ENCODE measurements around the gene PPL. TPM values are rescaled to one million over a fixed set of nuclear protein-coding genes. Genes with fewer than 3 reads are reported as not detected.

Gene PPL
- total RNA-seq, 4 donors from 2014 or later, result 12.8 to 23.1 (median 18.3) TPM

DNA sequence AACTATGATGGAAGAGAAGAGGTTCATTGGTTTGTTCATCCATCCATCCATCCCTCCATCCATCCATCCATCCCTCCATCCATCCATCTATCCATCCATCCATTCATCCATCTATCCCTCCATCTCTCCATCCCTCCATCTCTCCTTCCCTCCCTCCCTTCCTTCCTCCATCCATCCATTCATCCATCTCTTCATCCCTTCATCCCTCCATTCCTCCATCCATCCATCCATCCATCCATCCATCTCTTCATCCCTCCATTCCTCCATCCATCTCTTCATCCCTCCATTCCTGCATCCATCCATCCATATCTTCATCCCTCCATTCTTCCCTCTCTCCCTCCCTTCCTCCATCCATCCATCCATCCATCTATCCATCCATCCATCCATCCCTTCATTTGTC, 10.0 kb upstream of the PPL start:
- ATAC-seq (no peak), DNase-seq (no peak)
- Histone ChIP-seq H3K4me1 (peaks cover 6 to 16% of the 10 kb centered on the region in 2 donors), H3K27me3 (peaks cover 0 to 8% (median 5%) of the 10 kb centered on the region in 3 donors), H3K4me3 (no peak overlapping the region), H3K9me3 (no peaks in the 10 kb centered on the region), H3K27ac (no peak overlapping the region), H3K36me3 (no peaks in the 10 kb centered on the region)
- TF ChIP-seq, protein P1, sequence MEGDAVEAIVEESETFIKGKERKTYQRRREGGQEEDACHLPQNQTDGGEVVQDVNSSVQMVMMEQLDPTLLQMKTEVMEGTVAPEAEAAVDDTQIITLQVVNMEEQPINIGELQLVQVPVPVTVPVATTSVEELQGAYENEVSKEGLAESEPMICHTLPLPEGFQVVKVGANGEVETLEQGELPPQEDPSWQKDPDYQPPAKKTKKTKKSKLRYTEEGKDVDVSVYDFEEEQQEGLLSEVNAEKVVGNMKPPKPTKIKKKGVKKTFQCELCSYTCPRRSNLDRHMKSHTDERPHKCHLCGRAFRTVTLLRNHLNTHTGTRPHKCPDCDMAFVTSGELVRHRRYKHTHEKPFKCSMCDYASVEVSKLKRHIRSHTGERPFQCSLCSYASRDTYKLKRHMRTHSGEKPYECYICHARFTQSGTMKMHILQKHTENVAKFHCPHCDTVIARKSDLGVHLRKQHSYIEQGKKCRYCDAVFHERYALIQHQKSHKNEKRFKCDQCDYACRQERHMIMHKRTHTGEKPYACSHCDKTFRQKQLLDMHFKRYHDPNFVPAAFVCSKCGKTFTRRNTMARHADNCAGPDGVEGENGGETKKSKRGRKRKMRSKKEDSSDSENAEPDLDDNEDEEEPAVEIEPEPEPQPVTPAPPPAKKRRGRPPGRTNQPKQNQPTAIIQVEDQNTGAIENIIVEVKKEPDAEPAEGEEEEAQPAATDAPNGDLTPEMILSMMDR (IDR thresholded peaks at IDR 0.05 in 4 of 5, conservative IDR thresholded peaks at IDR 0.05 in 1 of 5), result no peak
- TF ChIP-seq POLR2A (IDR thresholded peaks at IDR 0.05), result no peak
- intact Hi-C loops (cut with DNase I; ENCODE audit: low total_unique reads), result no loop called here
- in situ Hi-C loops (cut with MboI; ENCODE audit: low sequenced_read_pairs in 4 of 4), result no loop called here

DNA sequence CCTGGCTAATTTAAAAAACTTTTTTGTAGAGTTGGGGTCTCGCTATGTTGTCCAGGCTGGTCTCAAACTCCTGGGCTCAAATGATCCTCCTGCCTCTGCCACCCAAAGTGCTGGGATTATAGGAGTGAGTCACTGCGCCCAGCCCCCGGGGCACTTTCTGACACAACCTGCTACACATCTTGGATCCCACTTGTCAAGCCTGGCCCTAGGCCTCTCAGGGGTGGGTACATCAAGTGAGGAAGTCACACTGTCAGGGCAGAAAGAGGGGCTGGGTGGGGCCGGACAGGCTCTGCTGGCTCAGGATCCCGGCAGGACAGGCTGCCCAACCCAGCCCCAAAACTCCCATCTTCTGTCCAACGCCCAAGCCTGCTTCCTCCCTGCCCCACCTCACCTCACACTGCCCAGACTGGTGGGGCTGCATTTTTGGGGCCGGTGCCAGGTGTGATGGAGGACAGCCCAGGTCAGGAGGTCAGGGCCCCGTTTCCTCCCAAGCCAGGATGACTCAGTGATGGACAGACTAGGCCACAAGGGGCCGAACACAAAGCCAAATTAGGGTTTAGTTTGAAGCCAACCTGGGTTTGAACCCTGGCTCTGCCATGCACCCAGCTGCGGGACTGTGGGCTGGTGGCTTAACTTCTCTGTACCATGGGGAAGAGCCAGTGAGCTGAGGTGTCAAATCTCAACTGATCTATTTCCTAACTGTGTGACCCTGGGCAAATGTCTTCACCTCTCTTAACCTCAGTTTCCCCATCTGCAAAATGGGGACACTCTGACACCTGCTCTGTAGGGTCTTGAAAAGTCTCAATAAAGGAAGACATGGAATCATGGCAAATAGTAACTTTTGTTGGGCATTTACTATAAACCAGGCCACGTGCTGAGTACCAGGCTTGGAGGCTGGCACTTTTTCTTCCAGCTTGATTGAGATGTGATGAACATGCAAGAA, 8.9 kb upstream of the PPL start:
- peak overlapping the region; percentile 47 to 73 (median 66) for H3K27ac ChIP-seq
- no peaks in the 10 kb centered on the region for H3K36me3 ChIP-seq
- peak in 1 of 2 donors; percentile 11 for ATAC-seq
- H3K4me1 ChIP-seq, result peaks cover 6 to 16% of the 10 kb centered on the region in 2 donors
- in situ Hi-C loops (cut with MboI; ENCODE audit: low sequenced_read_pairs in 4 of 4), result no loop called here
- TF ChIP-seq, protein P1 (IDR thresholded peaks at IDR 0.05 in 4 of 5, conservative IDR thresholded peaks at IDR 0.05 in 1 of 5), result no peak
- TF ChIP-seq POLR2A (IDR thresholded peaks at IDR 0.05), result no peak
- H3K4me3 ChIP-seq, result no peak overlapping the region
- intact Hi-C loops (cut with DNase I; ENCODE audit: low total_unique reads), result no loop called here
- DNase-seq, result peak in 1 of 2 donors; percentile 72
- H3K9me3 ChIP-seq, result no peaks in the 10 kb centered on the region
- peaks cover 0 to 8% (median 5%) of the 10 kb centered on the region in 3 donors for H3K27me3 ChIP-seq

DNA sequence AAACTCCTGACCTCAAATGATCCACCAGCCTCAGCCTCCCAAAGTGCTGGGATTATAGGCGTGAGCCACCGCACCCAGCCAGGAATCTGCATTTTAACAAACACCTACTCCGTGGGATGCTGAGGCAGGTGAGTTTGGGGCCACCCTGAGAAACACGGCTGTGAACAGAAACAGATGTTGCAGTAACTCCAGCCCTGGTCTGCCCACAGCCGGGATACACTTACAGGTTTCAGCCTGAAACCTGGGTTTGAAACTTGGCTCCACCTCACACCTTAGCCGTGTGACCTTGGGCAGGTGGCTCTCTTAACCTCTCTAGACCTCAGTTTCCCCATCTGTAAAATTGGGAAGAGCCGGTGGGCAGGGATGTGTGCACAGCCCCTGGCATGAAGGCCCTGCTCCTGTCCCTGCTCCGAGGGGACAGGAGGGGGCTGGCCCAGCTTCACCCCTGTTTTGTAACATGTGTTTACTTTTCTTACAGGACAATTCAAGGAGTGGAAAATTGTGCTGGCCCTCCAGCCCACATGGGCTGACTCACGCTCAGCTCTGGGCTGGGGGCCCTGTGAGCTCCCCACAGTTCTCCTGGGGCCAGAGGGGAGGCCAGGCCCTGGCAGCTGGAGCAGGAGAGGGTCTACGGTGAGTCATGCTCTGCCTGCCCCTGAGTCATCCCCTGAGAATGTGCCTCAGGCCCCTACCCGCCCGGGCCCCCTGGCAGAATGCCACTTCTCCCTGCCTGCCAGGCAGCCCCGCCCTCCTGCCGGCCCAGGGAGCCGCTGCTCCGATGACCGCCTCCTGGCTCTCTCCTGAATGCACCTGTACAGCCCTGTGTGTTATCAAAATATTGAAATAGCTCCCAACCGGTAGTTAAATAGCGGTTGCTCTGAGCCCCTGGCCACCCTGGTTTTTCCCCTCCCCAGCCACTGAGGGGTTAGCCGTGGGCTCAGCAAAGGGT, 7.7 kb upstream of the PPL start:
- Histone ChIP-seq H3K4me3 (no peak overlapping the region), H3K27ac (peak overlapping the region; percentile 47 to 73 (median 66)), H3K4me1 (peaks cover 6 to 16% of the 10 kb centered on the region in 2 donors), H3K9me3 (no peaks in the 10 kb centered on the region), H3K27me3 (peaks cover 0 to 8% (median 5%) of the 10 kb centered on the region in 3 donors), H3K36me3 (no peaks in the 10 kb centered on the region)
- ATAC-seq (peak; percentile 58 to 79), DNase-seq (peak; percentile 67 to 87)
- in situ Hi-C loops (cut with MboI; ENCODE audit: low sequenced_read_pairs in 4 of 4), result no loop called here
- intact Hi-C loops (cut with DNase I; ENCODE audit: low total_unique reads), result no loop called here
- TF ChIP-seq, protein P1 (IDR thresholded peaks at IDR 0.05 in 4 of 5, conservative IDR thresholded peaks at IDR 0.05 in 1 of 5), result no peak
- no peak for TF ChIP-seq POLR2A (IDR thresholded peaks at IDR 0.05)

DNA sequence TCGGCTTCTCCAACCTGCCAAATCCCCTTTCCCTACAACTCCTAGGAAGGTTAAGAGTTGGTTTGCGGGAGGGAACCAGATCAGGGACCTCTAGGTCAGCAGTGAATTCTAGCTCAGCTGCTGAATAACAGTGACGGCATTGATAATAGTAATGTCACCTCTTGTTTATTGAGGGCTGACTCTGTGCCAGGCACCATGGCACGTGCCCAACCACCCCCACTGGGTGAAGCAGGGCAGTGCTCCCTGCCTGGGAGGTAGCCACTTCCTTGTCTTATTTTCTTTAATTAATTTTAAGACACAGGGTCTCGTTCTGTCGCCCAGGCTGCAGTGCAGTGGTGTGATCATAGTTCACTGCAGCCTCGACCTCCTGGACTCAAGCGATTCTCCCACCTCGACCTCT, 5.5 kb upstream of the PPL start:
- H3K4me1 ChIP-seq, result peaks cover 8 to 18% of the 10 kb centered on the region in 2 donors
- no peaks in the 10 kb centered on the region for H3K9me3 ChIP-seq
- H3K36me3 ChIP-seq, result no peaks in the 10 kb centered on the region
- TF ChIP-seq POLR2A (IDR thresholded peaks at IDR 0.05), result no peak
- TF ChIP-seq, protein P1 (IDR thresholded peaks at IDR 0.05 in 4 of 5, conservative IDR thresholded peaks at IDR 0.05 in 1 of 5), result no peak
- in situ Hi-C loops (cut with MboI; ENCODE audit: low sequenced_read_pairs in 4 of 4), result no loop called here
- DNase-seq (no peak), ATAC-seq (no peak)
- intact Hi-C loops (cut with DNase I; ENCODE audit: low total_unique reads), result no loop called here
- H3K4me3 ChIP-seq, result no peak overlapping the region
- peak overlapping the region; percentile 47 to 73 (median 71) for H3K27ac ChIP-seq
- peaks cover 0 to 8% (median 5%) of the 10 kb centered on the region in 3 donors for H3K27me3 ChIP-seq

Data from gastrocnemius medialis (tissue), 4 donors.